Skeletal muscle satellite cell (primary cell): ENCODE results near the gene COL13A1.
A peak's percentile ranks its signal among the peaks of the same experiment; 100 is the strongest.

Source experiments
- H3K27me3 ChIP-seq: 2 replicates; pipeline ENCODE4 v1.7.0; 2013; ENCODE audit warnings: low read length; ENCODE audit not compliant: control insufficient read depth, insufficient read depth
- H3K36me3 ChIP-seq: 2 replicates; pipeline ENCODE4 v1.7.0; 2013; ENCODE audit warnings: mild to moderate bottlenecking, control low read depth, low read length; ENCODE audit not compliant: insufficient read depth
- H3K4me1 ChIP-seq: 2 replicates; pipeline ENCODE4 v1.7.0; 2013; ENCODE audit warnings: low read length; ENCODE audit not compliant: control insufficient read depth, insufficient read depth
- H3K4me2 ChIP-seq: 2 replicates; pipeline ENCODE4 v1.7.0; 2013; ENCODE audit warnings: mild to moderate bottlenecking, low read length
- H3K4me3 ChIP-seq: 2 replicates; pipeline ENCODE4 v1.7.0; 2013; ENCODE audit warnings: low read length
- H3K9ac ChIP-seq: 2 replicates; pipeline ENCODE4 v1.7.0; 2013; ENCODE audit warnings: mild to moderate bottlenecking, low read depth, low read length, moderate library complexity
- H3K9me3 ChIP-seq: replicated peaks from 2 replicates; pipeline ENCODE4 v1.7.0; 2013; ENCODE audit warnings: mild to moderate bottlenecking, control low read depth, low read length

The COL13A1 gene

DNA sequence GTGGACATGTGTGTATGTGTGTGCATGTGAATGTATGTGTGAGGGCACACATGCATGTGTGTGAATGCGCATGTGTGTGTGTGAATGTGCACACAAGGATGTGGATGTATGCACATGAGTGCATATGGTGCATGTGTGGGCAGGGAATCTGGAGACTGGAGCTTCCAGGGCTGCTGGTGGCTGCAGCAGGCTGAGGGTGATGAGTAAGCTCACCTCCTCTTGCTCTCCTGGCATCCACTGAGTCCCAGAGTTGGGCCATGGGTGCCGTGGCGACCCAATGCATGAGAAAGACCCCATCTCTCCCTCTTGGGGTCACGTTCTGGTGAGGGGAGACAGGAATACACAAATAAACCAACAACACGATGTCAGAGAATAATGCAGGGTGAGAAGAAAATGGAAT is 33.3 kb upstream of the COL13A1 start:
- H3K4me1 ChIP-seq, result peaks cover 15% of the 10 kb centered on the region
- no peak overlapping the region for H3K4me3 ChIP-seq
- no peak overlapping the region for H3K9ac ChIP-seq
- H3K9me3 ChIP-seq, result no peaks in the 10 kb centered on the region
- H3K36me3 ChIP-seq, result no peaks in the 10 kb centered on the region
- H3K27me3 ChIP-seq, result peaks cover 37% of the 10 kb centered on the region
- no peak overlapping the region for H3K4me2 ChIP-seq

DNA sequence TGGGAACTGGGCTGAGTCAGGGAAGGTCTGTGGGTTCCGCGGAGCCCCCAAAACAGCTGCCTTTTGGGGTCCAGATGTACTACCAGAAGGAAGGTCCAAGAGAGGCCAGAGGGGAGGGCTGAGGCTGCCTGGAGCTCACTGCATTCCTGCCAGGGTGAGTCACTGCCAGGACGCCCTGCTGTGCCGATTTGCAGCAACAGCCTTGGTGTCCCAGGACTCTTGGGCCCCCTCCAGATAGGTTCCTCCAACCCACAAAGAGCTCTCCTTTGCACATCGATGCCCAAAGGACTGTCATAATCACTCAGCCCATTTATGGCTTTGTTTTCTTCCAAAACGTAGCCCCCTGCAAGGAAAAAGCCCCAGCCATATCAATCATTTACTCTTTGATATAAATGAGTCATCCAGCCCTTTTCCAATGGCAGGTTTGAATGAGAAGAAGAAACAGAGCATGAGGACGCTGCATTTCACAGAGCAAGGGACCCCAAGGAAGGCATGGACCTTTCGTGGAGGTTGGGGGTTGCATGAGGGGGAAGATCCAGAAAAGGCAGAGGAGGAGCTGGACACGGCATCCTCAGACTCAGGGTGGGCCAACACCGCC is 32.2 kb upstream of the COL13A1 start:
- H3K4me3 ChIP-seq, result peak overlapping the region; percentile 3
- peak overlapping the region; percentile 32 for H3K9ac ChIP-seq
- no peaks in the 10 kb centered on the region for H3K9me3 ChIP-seq
- peaks cover 35% of the 10 kb centered on the region for H3K27me3 ChIP-seq
- no peaks in the 10 kb centered on the region for H3K36me3 ChIP-seq
- H3K4me1 ChIP-seq, result peaks cover 15% of the 10 kb centered on the region
- peak overlapping the region; percentile 53 for H3K4me2 ChIP-seq

DNA sequence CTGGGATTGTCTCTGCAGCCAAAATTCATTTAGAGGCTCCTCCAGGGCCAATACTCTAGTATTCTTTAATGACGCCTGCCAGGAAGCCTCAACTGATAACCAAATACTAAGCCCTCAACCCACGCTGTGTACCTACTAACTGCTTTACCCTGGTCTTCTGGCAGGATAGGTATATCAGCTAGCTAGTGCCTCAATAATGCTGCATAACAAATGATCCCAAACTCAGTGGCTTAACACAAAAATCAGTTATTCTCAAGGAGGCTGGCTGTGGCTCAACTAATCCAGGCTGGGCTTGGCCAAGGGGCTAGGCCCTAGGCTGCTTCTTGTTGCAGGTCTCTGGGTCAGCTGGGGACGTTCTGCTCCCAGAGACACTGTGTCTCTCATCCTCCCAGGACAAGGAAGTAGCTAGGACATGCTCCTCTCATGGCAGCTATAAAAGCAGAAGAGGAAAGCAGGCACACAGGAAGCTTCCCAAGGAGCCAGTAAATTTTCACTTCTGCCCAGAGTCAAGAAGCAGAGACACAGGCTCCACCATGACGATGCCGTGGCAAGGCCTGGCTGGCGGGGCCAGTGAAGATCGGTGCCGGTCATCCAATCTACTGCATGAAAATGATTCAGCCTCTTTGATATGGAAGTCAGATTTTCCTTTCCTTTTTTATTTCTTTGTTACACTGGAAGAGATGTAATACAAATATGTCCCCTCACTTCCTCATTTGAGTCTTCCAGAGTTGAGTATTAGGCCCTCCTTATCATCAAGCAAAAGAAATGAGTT is 28.6 kb upstream of the COL13A1 start:
- Histone ChIP-seq H3K9ac (no peak overlapping the region), H3K4me2 (no peak overlapping the region), H3K27me3 (peaks cover 36% of the 10 kb centered on the region), H3K9me3 (no peaks in the 10 kb centered on the region), H3K4me1 (peaks cover 15% of the 10 kb centered on the region), H3K36me3 (no peaks in the 10 kb centered on the region), H3K4me3 (no peak overlapping the region)

DNA sequence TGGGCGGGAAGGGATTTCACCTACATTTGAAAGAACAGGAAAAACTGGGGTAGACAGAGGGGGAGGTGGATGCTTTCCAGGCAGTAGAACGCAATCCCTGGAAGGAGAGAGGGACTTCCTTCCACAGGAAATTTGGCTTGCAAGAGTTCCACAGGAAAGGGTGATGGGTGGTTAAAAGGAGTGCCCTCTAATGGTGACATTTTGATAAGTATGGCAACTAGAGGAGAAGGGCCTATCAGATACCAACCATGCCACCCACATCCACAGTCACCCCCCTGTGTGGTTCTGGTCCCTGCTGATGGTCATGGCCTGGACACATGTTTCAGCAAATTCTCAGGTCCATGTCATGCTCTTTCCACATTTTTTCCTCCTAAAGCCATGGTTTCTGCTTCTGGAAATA is 27.1 kb upstream of the COL13A1 start:
- Histone ChIP-seq H3K27me3 (peaks cover 48% of the 10 kb centered on the region), H3K4me2 (no peak overlapping the region), H3K36me3 (no peaks in the 10 kb centered on the region), H3K4me3 (no peak overlapping the region), H3K9me3 (no peaks in the 10 kb centered on the region), H3K4me1 (peaks cover 6% of the 10 kb centered on the region), H3K9ac (no peak overlapping the region)

DNA sequence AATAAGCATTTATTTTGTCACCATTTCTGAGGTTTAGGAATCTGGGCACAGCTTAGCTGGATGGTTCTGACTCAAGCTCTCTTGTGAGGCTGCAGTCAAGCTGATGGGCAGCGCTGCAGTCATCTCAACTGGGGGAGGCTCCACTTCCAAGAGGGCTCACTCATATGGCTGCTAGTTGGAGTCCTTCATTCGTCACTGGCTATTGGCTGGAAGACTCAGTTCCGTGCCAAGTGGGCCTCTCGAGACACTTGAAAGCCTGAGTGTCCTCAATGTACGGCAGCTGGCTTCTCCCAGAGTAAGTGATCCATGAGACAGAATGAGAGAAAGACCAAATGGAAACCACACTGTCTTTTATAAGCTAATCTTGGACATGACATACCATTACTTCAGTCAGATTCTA is 21.6 kb upstream of the COL13A1 start:
- Histone ChIP-seq H3K4me1 (no peaks in the 10 kb centered on the region), H3K36me3 (no peaks in the 10 kb centered on the region), H3K27me3 (peaks cover 68% of the 10 kb centered on the region), H3K4me3 (no peak overlapping the region), H3K9ac (no peak overlapping the region), H3K4me2 (no peak overlapping the region), H3K9me3 (no peaks in the 10 kb centered on the region)

DNA sequence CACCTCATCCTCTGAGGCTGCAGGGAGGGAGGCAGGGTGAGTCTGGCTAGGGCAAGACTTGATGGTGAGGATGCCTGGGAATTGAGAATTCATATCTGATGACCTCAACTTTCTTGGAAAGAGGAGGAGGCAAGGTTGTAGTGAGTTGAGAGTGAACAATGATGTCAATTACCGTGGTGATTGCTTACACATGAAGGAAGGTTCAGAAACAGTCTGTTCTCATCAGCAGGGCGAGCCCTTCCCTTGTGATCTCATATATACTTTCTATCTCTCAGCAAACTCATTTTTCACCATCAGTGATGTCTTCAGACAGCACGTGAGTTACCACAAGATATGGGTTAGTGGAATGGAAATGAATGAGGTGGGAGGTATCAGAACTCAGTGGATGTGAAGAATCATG is 20.1 kb upstream of the COL13A1 start:
- no peaks in the 10 kb centered on the region for H3K4me1 ChIP-seq
- no peak overlapping the region for H3K4me3 ChIP-seq
- H3K4me2 ChIP-seq, result no peak overlapping the region
- H3K36me3 ChIP-seq, result no peaks in the 10 kb centered on the region
- H3K27me3 ChIP-seq, result peaks cover 71% of the 10 kb centered on the region
- H3K9ac ChIP-seq, result no peak overlapping the region
- H3K9me3 ChIP-seq, result no peaks in the 10 kb centered on the region

DNA sequence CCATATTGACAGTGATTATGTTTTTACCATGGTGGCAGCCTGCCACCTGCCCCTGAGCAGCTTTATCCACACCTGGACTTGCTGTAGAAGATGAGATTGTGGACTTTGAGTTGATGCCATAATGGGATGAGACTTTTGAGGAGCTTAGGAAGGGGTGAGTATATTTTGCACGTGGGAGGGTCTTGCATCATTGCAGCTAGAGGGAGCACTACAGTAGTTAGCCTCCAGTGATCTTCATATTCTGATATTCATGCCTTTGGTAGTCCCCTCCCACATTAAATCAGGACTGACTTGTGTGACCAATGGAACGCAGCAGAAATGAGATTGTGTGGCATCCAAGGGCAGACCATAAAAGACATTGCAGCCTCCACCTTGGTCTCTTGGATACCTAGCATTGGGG is 18.2 kb upstream of the COL13A1 start:
- H3K4me3 ChIP-seq, result no peak overlapping the region
- H3K27me3 ChIP-seq, result peaks cover 70% of the 10 kb centered on the region
- no peaks in the 10 kb centered on the region for H3K9me3 ChIP-seq
- H3K4me1 ChIP-seq, result no peaks in the 10 kb centered on the region
- H3K36me3 ChIP-seq, result no peaks in the 10 kb centered on the region
- H3K4me2 ChIP-seq, result no peak overlapping the region
- H3K9ac ChIP-seq, result no peak overlapping the region

DNA sequence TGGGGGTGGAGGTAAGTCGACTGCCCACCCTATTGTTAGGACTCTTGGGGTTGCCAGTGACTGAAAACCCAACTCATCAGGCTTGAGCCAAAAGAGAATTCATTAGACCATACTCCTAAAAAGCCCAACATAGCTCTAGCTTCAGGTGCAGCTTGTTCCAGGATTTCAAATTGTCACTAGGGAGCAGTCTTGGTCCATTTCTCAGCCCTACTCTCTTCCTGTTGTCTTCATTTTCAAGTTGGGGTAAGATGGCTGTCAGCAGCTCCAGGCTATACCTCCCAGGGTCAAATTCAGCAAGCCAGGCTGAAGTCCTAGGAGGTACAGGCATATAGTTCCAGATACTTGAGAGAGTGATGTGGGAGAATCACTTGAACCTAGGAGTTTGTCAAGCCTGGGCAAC is 14.9 kb upstream of the COL13A1 start:
- no peak overlapping the region for H3K4me2 ChIP-seq
- H3K27me3 ChIP-seq, result peaks cover 48% of the 10 kb centered on the region
- H3K36me3 ChIP-seq, result no peaks in the 10 kb centered on the region
- no peak overlapping the region for H3K4me3 ChIP-seq
- no peaks in the 10 kb centered on the region for H3K4me1 ChIP-seq
- H3K9ac ChIP-seq, result no peak overlapping the region
- no peaks in the 10 kb centered on the region for H3K9me3 ChIP-seq

DNA sequence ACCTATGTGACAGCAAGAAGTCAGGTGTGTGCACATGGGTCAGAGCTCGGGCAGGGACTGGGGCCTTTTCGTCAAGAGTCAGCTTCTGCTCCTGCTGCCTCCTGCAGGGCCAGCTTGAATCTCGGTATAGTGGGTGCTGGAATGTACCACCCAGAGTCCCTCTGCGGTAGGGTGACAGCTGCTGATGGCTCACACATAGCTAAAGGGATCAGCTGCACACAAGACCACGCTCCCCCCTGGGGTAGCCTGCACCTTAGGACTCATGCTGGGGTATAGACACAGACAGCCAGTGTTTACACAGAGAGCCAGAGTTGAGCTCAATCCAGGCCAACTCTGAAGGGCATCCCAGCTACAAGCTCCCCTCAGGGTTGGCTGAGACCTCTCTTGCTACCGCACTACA is 14.0 kb upstream of the COL13A1 start:
- Histone ChIP-seq H3K27me3 (peaks cover 46% of the 10 kb centered on the region), H3K4me3 (no peak overlapping the region), H3K9ac (no peak overlapping the region), H3K36me3 (no peaks in the 10 kb centered on the region), H3K4me2 (no peak overlapping the region), H3K4me1 (no peaks in the 10 kb centered on the region), H3K9me3 (no peaks in the 10 kb centered on the region)

DNA sequence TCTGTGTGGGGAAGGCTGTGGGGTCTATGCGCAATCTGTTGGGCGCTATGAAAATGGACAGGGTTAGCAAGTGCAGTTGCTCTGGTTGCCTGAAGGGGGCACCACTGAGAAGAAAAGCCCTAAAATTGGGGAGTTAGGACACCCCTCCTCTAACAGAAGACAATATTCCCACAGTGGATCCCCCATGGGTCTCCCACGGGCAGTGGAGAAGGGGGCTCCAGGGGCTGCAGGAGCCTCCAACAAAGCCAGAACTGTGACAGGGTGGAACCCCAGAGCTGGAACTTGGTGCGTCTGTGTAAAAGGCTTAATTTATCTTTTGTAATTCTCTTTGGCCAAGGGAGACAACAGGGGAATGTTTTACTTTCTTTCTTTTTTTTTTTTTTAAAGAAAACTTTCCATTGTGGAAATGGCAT is 12.5 kb upstream of the COL13A1 start:
- Histone ChIP-seq H3K4me3 (no peak overlapping the region), H3K4me1 (no peaks in the 10 kb centered on the region), H3K27me3 (peaks cover 43% of the 10 kb centered on the region), H3K9ac (no peak overlapping the region), H3K36me3 (no peaks in the 10 kb centered on the region), H3K9me3 (no peaks in the 10 kb centered on the region), H3K4me2 (no peak overlapping the region)

DNA sequence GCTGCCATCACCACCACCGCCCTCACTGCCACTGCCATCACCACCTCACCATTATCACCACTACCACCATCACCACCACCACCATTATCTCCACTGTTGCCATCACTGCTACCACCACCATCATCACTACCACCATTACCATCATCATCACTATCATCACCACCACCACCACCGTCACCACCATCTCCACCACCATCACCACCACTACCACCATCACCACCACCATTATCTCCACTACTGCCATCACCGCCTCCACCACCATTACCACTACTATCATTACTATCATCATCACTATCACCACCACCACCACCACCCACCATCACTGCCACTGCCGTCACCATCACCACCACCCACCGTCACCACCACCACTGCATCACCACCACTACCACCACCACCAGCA is 9.9 kb upstream of the COL13A1 start:
- no peaks in the 10 kb centered on the region for H3K9me3 ChIP-seq
- H3K9ac ChIP-seq, result no peak overlapping the region
- no peak overlapping the region for H3K4me2 ChIP-seq
- H3K4me3 ChIP-seq, result no peak overlapping the region
- H3K27me3 ChIP-seq, result peaks cover 37% of the 10 kb centered on the region
- H3K36me3 ChIP-seq, result no peaks in the 10 kb centered on the region
- H3K4me1 ChIP-seq, result no peaks in the 10 kb centered on the region

DNA sequence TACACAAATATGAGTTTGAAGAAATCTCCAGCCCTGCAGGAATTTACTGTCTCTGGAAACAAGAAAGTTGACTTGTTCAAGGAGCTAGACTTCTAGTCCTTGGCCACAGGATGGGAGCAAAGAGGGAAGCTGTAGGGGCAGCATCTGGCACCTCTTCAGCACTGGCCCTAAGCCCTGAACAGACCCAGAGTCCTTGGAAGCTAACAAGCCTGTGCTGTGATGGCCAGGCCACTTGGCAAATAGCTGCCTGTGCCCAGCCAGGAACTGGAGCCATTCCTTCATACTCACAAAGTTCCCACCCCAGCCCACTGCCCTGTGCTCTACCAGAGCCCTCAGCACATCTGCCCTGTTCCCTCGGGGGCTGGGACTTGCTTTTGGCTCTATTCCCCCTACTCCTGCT is 9.4 kb upstream of the COL13A1 start:
- Histone ChIP-seq H3K27me3 (peaks cover 39% of the 10 kb centered on the region), H3K9ac (no peak overlapping the region), H3K9me3 (no peaks in the 10 kb centered on the region)

More for the DNA sequence above, 9.4 kb upstream of the COL13A1 start:
- H3K36me3 ChIP-seq, result no peaks in the 10 kb centered on the region
- H3K4me1 ChIP-seq, result no peaks in the 10 kb centered on the region
- no peak overlapping the region for H3K4me2 ChIP-seq
- H3K4me3 ChIP-seq, result no peak overlapping the region
